GM12878 (cell line): Measurements from ENCODE around the gene MUTYH. TPM values are rescaled to one million over a fixed set of nuclear protein-coding genes. Genes with fewer than 3 reads are reported as not detected.
A peak's percentile ranks its signal among the peaks of the same experiment; 100 is the strongest.

Experiments
- ATAC-seq: fragments of 200-7000 bp; cut with Tn5 transposase; 3 replicates; pipeline ENCODE4 v1.9.1; 2020; ENCODE audit warnings: mild to moderate bottlenecking, moderate library complexity
- BruUV-seq: library from RNA; stranded (reverse); fragments of 400-500 nt; replicated peaks from 2 replicates; lab custom pipeline; 2021; lab: Mats Ljungman, UMichigan
- CTCF ChIA-PET: fragments of 300-600 bp; sonication (Branson Sonifier 250); formaldehyde crosslinking; extraction: SDS; loops from one replicate; lab custom pipeline; 2021; ENCODE audit warnings: inconsistent platforms; lab: Yijun Ruan, JAX
- POLR2A ChIA-PET: fragments of 350-600 bp; formaldehyde crosslinking; extraction: SDS; loops from one replicate; lab custom pipeline; 2021; ENCODE audit warnings: inconsistent platforms; lab: Charles Lee
- RAD21 ChIA-PET: fragments of 300-600 bp; sonication (Branson Sonifier 250); formaldehyde crosslinking; loops from one replicate; lab custom pipeline; 2023; ENCODE audit warnings: antibody characterized with exemption; ENCODE audit not compliant: unreplicated experiment; lab: Charles Lee
- SMC1A ChIA-PET: fragments of 300-600 bp; sonication (Branson Sonifier 250); formaldehyde crosslinking; loops from one replicate; lab custom pipeline; 2023; ENCODE audit not compliant: unreplicated experiment, uncharacterized antibody; lab: Charles Lee
- DNase-seq: peaks from one replicate; pipeline ENCODE4 v3.0.0-alpha.2; 2011; ENCODE audit warnings: low read depth, low spot score
- FAIRE-seq: peaks from 3 replicates; lab custom pipeline; 2011; peaks lifted over from hg19 to GRCh38; lab: Jason Lieb, UNC
- H2AFZ ChIP-seq: 2 replicates; pipeline ENCODE4 v1.6.0; 2011; ENCODE audit warnings: low read depth, low read length, control low read depth; ENCODE audit not compliant: control insufficient read depth
- H3K27ac ChIP-seq: 2 replicates; pipeline ENCODE4 v1.5.1; 2011; ENCODE audit warnings: control low read depth; ENCODE audit not compliant: control insufficient read depth, insufficient read depth
- H3K27me3 ChIP-seq, 2 experiments: replicated peaks in 1 of 2; 2 replicates each; pipeline versions ENCODE4 v1.6.0 to v1.6.1; 2011; ENCODE audit warnings: low read length in 1 of 2; ENCODE audit not compliant: control insufficient read depth in 2 of 2, insufficient read depth in 2 of 2
- H3K36me3 ChIP-seq, 2 experiments: 2 replicates each; pipeline ENCODE4 v1.5.1; 2011; ENCODE audit warnings: low read length in 1 of 2; ENCODE audit not compliant: control insufficient read depth in 2 of 2, insufficient read depth in 2 of 2
- H3K4me1 ChIP-seq: 2 replicates; pipeline ENCODE4 v1.6.1; 2011; ENCODE audit warnings: mild to moderate bottlenecking, low read length, moderate library complexity, mixed read lengths; ENCODE audit not compliant: control insufficient read depth, insufficient read depth
- H3K4me2 ChIP-seq: 2 replicates; pipeline ENCODE4 v1.6.0; 2011; ENCODE audit warnings: control low read depth; ENCODE audit not compliant: control insufficient read depth, insufficient read depth
- H3K4me3 ChIP-seq: fragments of 200-600 bp; sonication (generic); 2 replicates; pipeline ENCODE4 v1.5.1; 2016
- H3K79me2 ChIP-seq: 2 replicates; pipeline ENCODE4 v1.6.0; 2011; ENCODE audit warnings: low read length; ENCODE audit not compliant: control insufficient read depth, insufficient read depth
- H3K9ac ChIP-seq: 2 replicates; pipeline ENCODE4 v1.8.0; 2011; ENCODE audit warnings: low read length, control low read depth, mixed read lengths; ENCODE audit not compliant: control insufficient read depth, insufficient read depth
- H3K9me3 ChIP-seq: replicated peaks from 3 replicates; pipeline ENCODE4 v1.5.1; 2011; ENCODE audit warnings: mild to moderate bottlenecking, low read length; ENCODE audit not compliant: control insufficient read depth, insufficient read depth
- H4K20me1 ChIP-seq: 2 replicates; pipeline ENCODE4 v1.6.0; 2011; ENCODE audit not compliant: control insufficient read depth, insufficient read depth
- BACH1 ChIP-seq: fragments of 450-650 bp; IDR thresholded peaks from 2 replicates; pipeline ENCODE4 v1.6.1; 2017; ENCODE audit warnings: mild to moderate bottlenecking, borderline replicate concordance
- PAX5 ChIP-seq: IDR thresholded peaks from 2 replicates; pipeline ENCODE4 v1.6.1; 2011; ENCODE audit warnings: low read depth, low read length, borderline replicate concordance
- POLR2AphosphoS2 ChIP-seq: IDR thresholded peaks from 2 replicates; pipeline ENCODE4 v1.6.1; 2011; ENCODE audit warnings: low read depth, mild to moderate bottlenecking, low read length, improper control_type of control experiment, moderate library complexity
- YY1 ChIP-seq: IDR thresholded peaks from 2 replicates; pipeline ENCODE4 v1.6.1; 2011; ENCODE audit warnings: low read depth, mild to moderate bottlenecking, low read length
- WGBS: methylation state at CpG from one replicate; pipeline ENCODE4 v1.1.6; 2016; ENCODE audit warnings: low lambda C conversion rate; ENCODE audit not compliant: insufficient replicate concordance, insufficient coverage; ENCODE audit errors: missing lambda C conversion rate; 5-methylcytosine and 5-hydroxymethylcytosine counted together
- in situ Hi-C: fragments of 300-500 bp; cut with MboI; formaldehyde crosslinking; loops from 9 replicates; pipeline ENCODE4 v1.14.3; 2018; ENCODE audit warnings: mixed read lengths
- intact Hi-C: fragments of 100-400 bp; cut with micrococcal nuclease; formaldehyde crosslinking; loops from one replicate; pipeline ENCODE4 v1.14.2; 2022; ENCODE audit not compliant: unreplicated experiment
- polyA plus RNA-seq, 11 experiments: library from polyadenylated mRNA; depleted of rRNA in 4 of 11; unstranded in 6 of 11; stranded (reverse) in 5 of 11; fragments of >200 nt; fragmentation: Nextera tagmentation in 4 of 11; fragmentation: Illumina TruSeq in 1 of 11; extraction: Ambion mirVana in 4 of 11; extraction: Trizol in 1 of 11; gene quantifications; 1 replicate in 1 of 11; 2 replicates in 10 of 11; pipeline versions ENCODE4 v1.2.1 to v1.2.3, GENCODE V29; 2011 to 2016; ENCODE audit warnings: inconsistent platforms in 2 of 11, missing spikeins in 2 of 11, low read depth in 1 of 11
- total RNA-seq, 4 experiments: library from RNA; depleted of rRNA in 3 of 4; stranded (reverse); fragments of >200 nt in 3 of 4; fragmentation: Illumina TruSeq in 1 of 4; extraction: Trizol in 1 of 4; gene quantifications; 2 replicates each; pipeline versions ENCODE4 v1.2.1 to v1.2.3, GENCODE V29; 2013 to 2021

MUTYH gene
- total and polyA plus RNA-seq, 10 of the 15 experiments (the other 5 are each of a cell fraction or from before 2014, with no cell fraction given) = 2.5 to 42.0 (median 30.0) TPM

GRCh38 chr1:45337630-45338325 is 2.5 kb downstream of the MUTYH start:
- no peak for FAIRE-seq
- no peak overlapping the region for H3K27ac ChIP-seq
- in situ Hi-C loops (no loop called here), intact Hi-C loops (no loop called here)
- no peak overlapping the region for H3K9ac ChIP-seq
- H2AFZ ChIP-seq = no peak overlapping the region
- BruUV-seq = no TSS peak
- H3K36me3 ChIP-seq = peaks cover 11 to 13% of the 10 kb centered on the region in 2 experiments
- H3K4me1 ChIP-seq = peaks cover 11% of the 10 kb centered on the region
- RAD21 ChIA-PET = interaction anchor here (1.7 to 4.1 kb wide), 2 partner anchors 31 to 325 kb away, joined by 8 to 50 read pairs; partner anchors contain the start of genes HECTD3 and UROD
- no peak for DNase-seq
- no peaks in the 10 kb centered on the region for H3K27me3 ChIP-seq
- H3K4me2 ChIP-seq = no peak overlapping the region
- CTCF ChIA-PET = interaction anchor here (1.6 to 5.2 kb wide), 5 partner anchors 11 to 326 kb away, joined by 5 to 42 read pairs (median 9); partner anchors contain the start of genes HECTD3, HPDL and UROD
- no peaks in the 10 kb centered on the region for H4K20me1 ChIP-seq
- 82% methylated on average over 3 of the region's 3 CpGs for WGBS
- TF ChIP-seq PAX5 (0 out of 2 replicates have a peak, but pooled peaks have one; percentile 9), POLR2AphosphoS2 (no peak)
- no peaks in the 10 kb centered on the region for H3K9me3 ChIP-seq
- no peak for ATAC-seq
- POLR2A ChIA-PET = interaction anchor here (0.8 to 5.4 kb wide), 3 partner anchors 11 to 249 kb away, joined by 3 to 45 read pairs (median 7); partner anchors contain the start of gene HPDL
- H3K4me3 ChIP-seq = no peak overlapping the region
- SMC1A ChIA-PET = interaction anchor here (1.1 to 7.9 kb wide), 6 partner anchors 11 to 325 kb away, joined by 3 to 73 read pairs (median 6); partner anchors contain the start of genes HPDL, TESK2 and UROD
- H3K79me2 ChIP-seq = peaks cover 38% of the 10 kb centered on the region

- ChIA-PET CTCF (no interaction called here), RAD21 (no interaction called here), POLR2A (interaction anchor here (1.8 to 5.4 kb wide), 2 partner anchors 9 to 12 kb away, joined by 5 to 45 read pairs; partner anchors contain the start of gene HPDL)
- in situ Hi-C loops (no loop called here), intact Hi-C loops (no loop called here)
- H3K27me3 ChIP-seq = no peaks in the 10 kb centered on the region
- H3K9me3 ChIP-seq = no peaks in the 10 kb centered on the region
- BruUV-seq = no TSS peak
- no peak overlapping the region for H3K9ac ChIP-seq
- no peak overlapping the region for H2AFZ ChIP-seq
- no peaks in the 10 kb centered on the region for H4K20me1 ChIP-seq
- H3K79me2 ChIP-seq = peaks cover 22% of the 10 kb centered on the region
- DNase-seq (no peak), ATAC-seq (no peak), FAIRE-seq (no peak)
- no peak overlapping the region for H3K4me2 ChIP-seq
- WGBS = 93% methylated on average over 4 of the region's 4 CpGs
- H3K27ac ChIP-seq = no peak overlapping the region
- H3K4me3 ChIP-seq = no peak overlapping the region
- H3K4me1 ChIP-seq = peaks cover under 1% of the 10 kb centered on the region; the same call in 1 of the 2 replicates
- H3K36me3 ChIP-seq = peaks cover 0 to 8% of the 10 kb centered on the region in 2 experiments; a peak in 2 of 4 replicates
- no peak for TF ChIP-seq PAX5
- no peak for TF ChIP-seq BACH1
- TF ChIP-seq YY1 = no peak
- TF ChIP-seq, all 136 proteins: peak for 0
- SMC1A ChIA-PET = interaction anchor here (6.4 kb wide), 1 partner anchor 29 kb away, joined by 73 read pairs; no protein-coding TSS in a partner anchor
Observed at GRCh38 chr1:45335855-45336324, 4.3 kb downstream of the MUTYH start.
